Activated effector memory CD4-positive, alpha-beta T cell treated with anti-CD3 and anti-CD28 coated beads, Interleukin-2, amount 50 U/mL, for 16 hours (primary cell): ENCODE measurements around the gene ABTB2.
A peak's percentile ranks its signal among the peaks of the same experiment; 100 is the strongest.
"Not testable (repeated sequence)": the region's sequence is repeated elsewhere in the genome, so short reads cannot be mapped to it uniquely, and the experiment has no call there.

Source experiments
- DNase-seq: peaks from one replicate; pipeline ENCODE4 v3.0.0-alpha.2; 2020

The ABTB2 gene

DNA sequence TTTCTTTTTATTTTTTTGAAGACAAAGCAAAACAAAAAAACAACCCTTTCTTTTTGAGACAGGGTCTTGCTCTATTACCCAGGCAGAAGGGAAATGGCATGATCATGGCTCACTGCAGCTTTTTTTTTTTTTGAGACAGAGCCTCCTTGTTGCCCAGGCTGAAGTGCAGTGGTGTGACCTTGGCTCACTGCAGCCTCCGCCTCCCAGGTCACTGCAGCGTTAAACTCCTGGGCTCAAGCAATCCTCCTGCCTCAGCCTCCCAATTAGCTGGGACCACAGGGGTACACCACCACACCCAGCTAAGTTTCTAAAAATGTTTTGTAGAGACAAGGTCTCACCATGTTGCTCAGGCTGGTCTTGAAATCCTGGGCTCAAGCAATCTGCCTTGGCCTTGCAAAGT is 124.6 kb downstream of the ABTB2 start:
- no peak for DNase-seq

GRCh38 chr11:34232807-34233206 is 125.0 kb downstream of the ABTB2 start:
- no peak for DNase-seq

GRCh38 chr11:34226210-34226609 is 131.6 kb downstream of the ABTB2 start:
- no peak for DNase-seq

DNA sequence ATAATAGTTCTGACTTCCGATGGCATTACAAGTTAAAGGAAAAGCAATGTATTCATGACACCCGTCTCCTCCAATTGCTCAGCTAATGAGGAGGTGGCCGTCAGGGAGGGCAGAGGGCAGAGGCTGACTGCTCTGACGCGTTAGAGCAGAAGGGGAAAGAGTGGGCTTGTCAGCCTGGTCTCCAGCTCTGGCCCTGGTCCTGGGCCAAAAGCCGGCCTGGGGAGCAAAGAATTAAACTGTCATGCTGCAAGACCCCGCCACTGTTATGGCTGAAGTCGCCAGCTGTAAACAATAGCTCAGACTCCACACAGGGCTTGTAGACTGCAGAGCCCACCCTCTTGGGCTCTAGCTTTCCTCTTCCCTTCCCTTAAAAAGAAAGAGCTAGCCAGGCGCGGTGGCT is 132.7 kb downstream of the ABTB2 start:
- DNase-seq, result no peak

- no peak for DNase-seq
Measured at GRCh38 chr11:34224434-34224966, 133.3 kb downstream of the ABTB2 start.

DNA sequence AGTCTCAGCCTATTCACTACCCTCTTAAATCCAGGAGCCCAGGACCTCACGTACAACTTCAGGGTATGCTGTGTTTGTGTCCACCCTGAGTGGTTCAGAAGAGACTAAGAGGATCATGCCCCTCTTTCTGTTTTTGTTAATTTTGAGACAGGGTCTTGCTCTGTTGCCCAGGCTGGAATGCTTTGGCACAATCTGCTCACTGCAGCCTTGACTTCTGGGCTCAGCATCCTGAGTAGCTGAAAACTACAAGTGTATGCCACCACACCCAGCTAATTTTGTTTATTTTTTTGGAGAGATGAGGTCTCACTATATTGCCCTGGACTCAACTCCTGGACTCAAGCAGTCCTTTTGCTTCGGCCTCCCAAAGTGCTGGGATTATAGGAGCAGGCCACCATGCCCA is 133.9 kb downstream of the ABTB2 start:
- DNase-seq, result no peak

GRCh38 chr11:34223021-34223813 is 134.6 kb downstream of the ABTB2 start:
- no peak for DNase-seq

- no peak for DNase-seq
Measured at GRCh38 chr11:34222030-34222429, 135.8 kb downstream of the ABTB2 start.

GRCh38 chr11:34219941-34220370 is 137.9 kb downstream of the ABTB2 start:
- no peak for DNase-seq

- DNase-seq, result no peak
Measured at GRCh38 chr11:34219279-34219678, 138.5 kb downstream of the ABTB2 start.

DNA sequence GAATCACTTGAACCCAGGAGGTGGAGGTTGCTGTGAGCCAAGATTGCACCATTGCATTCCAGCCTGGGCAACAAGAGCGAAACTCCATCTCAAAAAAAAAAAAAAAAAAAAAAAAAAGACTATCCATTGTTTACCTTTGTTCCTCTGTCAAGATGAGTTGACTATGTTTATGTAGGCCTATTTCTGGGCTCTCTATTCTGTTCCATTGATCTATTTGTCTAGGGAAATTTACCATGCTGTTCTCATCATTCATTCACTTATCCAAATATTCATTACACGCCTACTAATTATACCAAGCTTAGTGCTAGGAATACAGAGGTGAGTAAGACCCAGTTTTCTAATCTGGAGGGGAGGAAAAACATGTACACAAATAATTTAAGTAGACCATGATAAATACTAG is 139.1 kb downstream of the ABTB2 start:
- not testable (repeated sequence) for DNase-seq

GRCh38 chr11:34218067-34218466 is 139.7 kb downstream of the ABTB2 start:
- no peak for DNase-seq

DNA sequence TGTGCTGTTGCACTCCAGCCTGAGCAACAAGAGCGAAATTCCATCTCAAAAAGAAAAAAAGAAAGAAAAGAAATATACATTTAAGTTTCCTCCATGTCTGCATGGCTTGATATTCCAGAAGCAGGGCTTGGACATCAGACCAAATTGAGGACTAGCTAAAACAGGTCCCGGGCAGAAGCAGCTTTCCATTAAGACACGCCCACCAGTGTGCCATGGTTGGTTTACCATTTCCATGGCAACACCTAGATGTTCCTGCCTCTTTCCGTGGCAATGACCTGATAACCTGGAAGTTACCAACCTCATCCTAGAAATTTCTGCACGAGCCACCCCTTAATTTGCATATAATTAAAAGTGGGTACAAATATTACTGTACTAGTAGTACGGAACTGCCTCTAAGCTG is 141.1 kb downstream of the ABTB2 start:
- DNase-seq, result no peak

- no peak for DNase-seq
Measured at GRCh38 chr11:34215806-34216453, 141.9 kb downstream of the ABTB2 start.

DNA sequence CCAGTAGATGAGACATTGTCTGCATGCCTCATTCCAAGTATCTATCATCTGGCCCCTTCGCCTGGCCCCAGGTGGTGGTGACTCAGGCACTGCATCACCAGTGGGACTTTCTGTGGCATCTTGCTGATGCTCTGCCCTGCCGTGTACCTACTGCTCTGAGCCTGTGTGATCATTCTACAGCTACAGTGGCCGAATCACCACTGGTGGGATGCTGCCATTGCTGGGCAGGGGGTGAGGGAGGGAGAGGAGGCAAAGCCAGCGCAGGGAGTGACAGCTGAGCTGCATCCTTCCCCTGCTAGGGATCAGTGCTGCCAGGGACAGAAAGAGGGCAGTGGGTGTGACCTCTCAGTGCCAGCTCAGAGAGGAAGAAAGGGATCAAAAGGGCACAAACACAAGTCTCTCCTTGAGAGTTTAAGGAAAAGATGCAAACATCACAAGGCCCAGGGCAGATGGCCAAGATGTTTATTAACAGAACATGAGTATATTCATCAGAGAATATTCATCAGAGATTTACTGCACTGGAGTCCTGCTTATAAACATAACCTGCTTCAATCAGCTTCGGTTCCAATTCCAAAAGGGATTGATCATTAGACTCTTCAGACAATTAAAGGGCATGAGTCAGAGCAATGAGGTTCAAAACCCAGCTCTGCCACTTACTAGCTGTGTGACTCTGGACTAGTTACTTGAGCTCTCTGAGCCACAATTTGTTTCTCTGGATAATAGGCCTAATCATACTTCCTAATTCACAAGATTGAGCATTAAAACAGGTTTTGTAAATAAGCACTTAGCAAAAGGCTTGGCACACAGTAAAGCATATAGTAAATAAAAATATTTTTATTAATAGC is 142.6 kb downstream of the ABTB2 start:
- DNase-seq, result peak; percentile 90

DNA sequence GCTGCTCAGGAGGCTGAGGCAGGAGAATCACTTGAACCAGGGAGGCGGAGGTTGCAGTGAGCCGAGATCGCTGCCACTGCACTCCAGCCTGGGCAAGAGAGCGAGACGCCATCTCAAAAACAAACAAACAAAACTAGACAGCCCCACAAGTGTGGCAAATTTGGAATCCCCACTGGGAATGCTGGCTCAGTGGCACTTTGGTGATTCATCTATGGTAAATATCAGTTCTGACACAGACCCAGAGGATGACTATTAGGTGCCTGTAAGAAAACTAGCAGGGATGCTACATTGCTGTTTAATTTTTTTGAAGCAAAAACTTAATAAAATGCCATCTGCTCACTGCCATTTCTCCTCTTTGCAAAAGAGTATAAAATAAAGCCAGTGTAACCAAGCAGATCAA is 144.4 kb downstream of the ABTB2 start:
- DNase-seq, result no peak

- no peak for DNase-seq
Measured at GRCh38 chr11:34212566-34212965, 145.2 kb downstream of the ABTB2 start.

- DNase-seq, result no peak
Measured at GRCh38 chr11:34209809-34210208, 148.0 kb downstream of the ABTB2 start.

- DNase-seq, result no peak
Measured at GRCh38 chr11:34208266-34209135, 149.3 kb downstream of the ABTB2 start.

GRCh38 chr11:34207487-34208180 is 150.2 kb downstream of the ABTB2 start:
- DNase-seq, result no peak

GRCh38 chr11:34206407-34207300 is 151.2 kb downstream of the ABTB2 start:
- no peak for DNase-seq
